Measurements from ENCODE around the gene PCSK4.

PCSK4 gene

GRCh38 chr19:1457892-1458291 is 32.3 kb downstream of the PCSK4 start:
- H3K36me3 ChIP-seq (ENCODE audit: control insufficient read depth in 2 of 2, insufficient read depth in 2 of 2, low read length in 2 of 2): no peaks in the 10 kb centered on the region
- H3K27ac ChIP-seq (ENCODE audit: low read length): no peak overlapping the region
- peaks cover 36 to 44% of the 10 kb centered on the region in 2 donors for H3K27me3 ChIP-seq (ENCODE audit: control insufficient read depth in 1 of 2, insufficient read depth in 2 of 2, low read length in 2 of 2)

GRCh38 chr19:1457031-1457739 is 33.0 kb downstream of the PCSK4 start:
- Histone ChIP-seq H3K4me1 (ENCODE audit: control insufficient read depth, insufficient read depth, low read length) (peaks cover 12% of the 10 kb centered on the region), H3K27ac (ENCODE audit: low read length) (no peak overlapping the region), H3K36me3 (ENCODE audit: control insufficient read depth in 2 of 2, insufficient read depth in 2 of 2, low read length in 2 of 2) (no peaks in the 10 kb centered on the region), H3K27me3 (ENCODE audit: control insufficient read depth in 1 of 2, insufficient read depth in 2 of 2, low read length in 2 of 2) (peaks cover 43 to 51% of the 10 kb centered on the region in 2 donors), H3K9me3 (ENCODE audit: control insufficient read depth in 2 of 2, low read length in 2 of 2) (no peaks in the 10 kb centered on the region), H3K4me3 (ENCODE audit: low read length in 2 of 2) (no peak overlapping the region), H3K9ac (ENCODE audit: low read length in 2 of 2) (no peak overlapping the region)

More at GRCh38 chr19:1457892-1458291, 32.3 kb downstream of the PCSK4 start:
- peaks cover 12% of the 10 kb centered on the region for H3K4me1 ChIP-seq (ENCODE audit: control insufficient read depth, insufficient read depth, low read length)
- no peaks in the 10 kb centered on the region for H3K9me3 ChIP-seq (ENCODE audit: control insufficient read depth in 2 of 2, low read length in 2 of 2)
- no peak overlapping the region for H3K4me3 ChIP-seq (ENCODE audit: low read length in 2 of 2)
- no peak overlapping the region for H3K9ac ChIP-seq (ENCODE audit: low read length in 2 of 2)

DNA sequence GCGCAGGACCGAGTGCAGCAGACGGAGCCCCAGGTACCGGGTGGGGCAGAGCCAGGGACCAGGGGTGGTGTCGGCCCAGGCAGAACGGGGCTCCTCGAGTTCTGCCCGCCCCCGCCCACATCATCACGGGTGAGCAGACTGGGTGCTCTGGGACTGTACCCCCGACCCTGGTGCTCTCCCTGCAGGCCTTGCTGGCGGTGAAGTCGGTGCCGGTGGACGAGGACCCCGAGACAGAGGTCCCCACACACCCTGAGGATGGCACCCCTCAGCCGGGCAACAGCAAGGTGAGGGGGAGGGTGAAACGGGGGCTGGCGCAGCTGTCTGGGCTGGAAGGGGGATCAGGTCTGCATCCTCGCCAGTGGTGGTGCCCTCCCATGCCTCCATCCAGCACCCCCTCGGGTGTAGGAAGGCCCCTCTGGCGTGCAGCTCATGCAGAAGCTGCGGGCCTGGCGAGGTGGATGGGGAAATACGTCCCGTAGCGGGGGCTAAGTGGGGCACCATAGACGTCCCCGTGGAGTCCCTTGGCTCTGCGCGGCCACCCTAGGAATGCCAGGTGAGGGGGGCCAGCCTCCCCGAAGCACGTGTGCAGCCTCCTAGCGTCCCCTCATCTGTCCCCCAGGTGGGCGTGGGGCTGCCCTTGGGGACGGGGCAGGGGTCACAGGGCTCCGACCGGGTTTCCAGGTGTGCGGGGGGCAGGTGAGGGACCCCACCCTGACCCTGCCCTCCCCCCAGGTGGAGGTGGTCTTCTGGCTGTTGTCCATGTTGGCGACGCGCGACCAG is 33.8 kb downstream of the PCSK4 start:
- Histone ChIP-seq H3K4me1 (ENCODE audit: control insufficient read depth, insufficient read depth, low read length) (peaks cover 12% of the 10 kb centered on the region), H3K4me3 (ENCODE audit: low read length in 2 of 2) (no peak overlapping the region), H3K27ac (ENCODE audit: low read length) (no peak overlapping the region), H3K9ac (ENCODE audit: low read length in 2 of 2) (no peak overlapping the region), H3K9me3 (ENCODE audit: control insufficient read depth in 2 of 2, low read length in 2 of 2) (no peaks in the 10 kb centered on the region), H3K27me3 (ENCODE audit: control insufficient read depth in 1 of 2, insufficient read depth in 2 of 2, low read length in 2 of 2) (peaks cover 49 to 60% of the 10 kb centered on the region in 2 donors), H3K36me3 (ENCODE audit: control insufficient read depth in 2 of 2, insufficient read depth in 2 of 2, low read length in 2 of 2) (no peaks in the 10 kb centered on the region)

- H3K27me3 ChIP-seq (ENCODE audit: control insufficient read depth in 1 of 2, insufficient read depth in 2 of 2, low read length in 2 of 2): peaks cover 57 to 67% of the 10 kb centered on the region in 2 donors
- H3K36me3 ChIP-seq (ENCODE audit: control insufficient read depth in 2 of 2, insufficient read depth in 2 of 2, low read length in 2 of 2): no peaks in the 10 kb centered on the region
- H3K9me3 ChIP-seq (ENCODE audit: control insufficient read depth in 2 of 2, low read length in 2 of 2): no peaks in the 10 kb centered on the region
Observed at GRCh38 chr19:1455336-1456120, 34.6 kb downstream of the PCSK4 start.

DNA sequence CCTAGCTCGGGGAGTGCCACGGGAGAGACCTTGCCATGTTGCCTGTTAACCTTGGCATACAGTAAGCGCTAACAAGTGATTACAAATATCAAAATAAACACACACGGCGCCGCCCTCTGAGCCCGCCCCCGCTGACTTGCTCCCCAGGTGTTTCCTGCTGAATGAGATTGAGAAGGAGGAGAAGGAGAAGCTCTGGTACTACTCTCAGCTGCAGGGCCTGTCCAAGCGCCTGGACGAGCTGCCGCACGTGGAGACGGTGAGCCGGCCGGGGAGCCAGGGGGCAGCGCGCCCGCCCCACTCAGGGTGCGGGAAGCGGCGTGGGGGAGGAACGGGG is 35.2 kb downstream of the PCSK4 start:
- no peaks in the 10 kb centered on the region for H3K36me3 ChIP-seq (ENCODE audit: control insufficient read depth in 2 of 2, insufficient read depth in 2 of 2, low read length in 2 of 2)
- peaks cover 61 to 73% of the 10 kb centered on the region in 2 donors for H3K27me3 ChIP-seq (ENCODE audit: control insufficient read depth in 1 of 2, insufficient read depth in 2 of 2, low read length in 2 of 2)
- H3K4me1 ChIP-seq (ENCODE audit: control insufficient read depth, insufficient read depth, low read length): peaks cover 12% of the 10 kb centered on the region
- no peak overlapping the region for H3K4me3 ChIP-seq (ENCODE audit: low read length in 2 of 2)
- no peak overlapping the region for H3K27ac ChIP-seq (ENCODE audit: low read length)
- no peaks in the 10 kb centered on the region for H3K9me3 ChIP-seq (ENCODE audit: control insufficient read depth in 2 of 2, low read length in 2 of 2)
- no peak overlapping the region for H3K9ac ChIP-seq (ENCODE audit: low read length in 2 of 2)

More at GRCh38 chr19:1455336-1456120, 34.6 kb downstream of the PCSK4 start:
- H3K9ac ChIP-seq (ENCODE audit: low read length in 2 of 2): no peak overlapping the region
- no peak overlapping the region for H3K27ac ChIP-seq (ENCODE audit: low read length)
- H3K4me1 ChIP-seq (ENCODE audit: control insufficient read depth, insufficient read depth, low read length): peaks cover 12% of the 10 kb centered on the region
- no peak overlapping the region for H3K4me3 ChIP-seq (ENCODE audit: low read length in 2 of 2)

- Histone ChIP-seq H3K4me3 (ENCODE audit: low read length in 2 of 2) (no peak overlapping the region), H3K36me3 (ENCODE audit: control insufficient read depth in 2 of 2, insufficient read depth in 2 of 2, low read length in 2 of 2) (no peaks in the 10 kb centered on the region), H3K27ac (ENCODE audit: low read length) (no peak overlapping the region), H3K4me1 (ENCODE audit: control insufficient read depth, insufficient read depth, low read length) (peaks cover 12% of the 10 kb centered on the region), H3K9me3 (ENCODE audit: control insufficient read depth in 2 of 2, low read length in 2 of 2) (no peaks in the 10 kb centered on the region), H3K27me3 (ENCODE audit: control insufficient read depth in 1 of 2, insufficient read depth in 2 of 2, low read length in 2 of 2) (peaks cover 69 to 85% of the 10 kb centered on the region in 2 donors), H3K9ac (ENCODE audit: low read length in 2 of 2) (no peak overlapping the region)
Observed at GRCh38 chr19:1453525-1454364, 36.4 kb downstream of the PCSK4 start.

DNA sequence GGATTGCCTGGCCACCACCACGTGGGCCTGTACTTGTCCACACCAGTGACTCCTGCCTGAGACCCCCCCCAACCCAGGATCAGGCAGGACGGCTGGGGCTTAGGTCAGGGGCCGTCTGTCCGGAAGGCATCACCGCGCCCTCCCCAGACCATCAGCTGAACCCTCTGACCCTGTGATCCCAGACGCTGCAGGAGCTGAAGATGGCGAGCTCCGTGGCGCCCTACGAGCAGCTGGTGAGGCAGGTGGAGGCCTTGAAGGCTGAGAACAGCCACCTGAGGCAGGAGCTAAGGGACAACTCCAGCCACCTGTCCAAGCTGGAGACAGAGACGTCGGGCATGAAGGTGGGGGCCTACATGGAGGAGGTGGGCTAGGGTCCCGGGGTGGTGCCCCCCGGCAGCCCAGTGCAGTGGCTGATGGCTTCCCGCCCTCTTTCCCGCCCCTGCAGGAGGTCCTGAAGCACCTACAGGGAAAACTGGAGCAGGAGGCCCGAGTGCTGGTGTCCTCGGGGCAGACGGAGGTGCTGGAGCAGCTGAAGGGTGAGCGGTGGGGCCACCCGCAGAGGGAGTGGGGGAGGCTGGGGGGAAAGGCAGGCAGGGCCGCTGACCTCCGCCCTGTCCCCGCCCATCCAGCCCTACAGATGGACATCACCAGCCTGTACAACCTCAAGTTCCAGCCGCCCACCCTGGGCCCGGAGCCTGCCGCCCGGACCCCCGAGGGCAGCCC is 37.2 kb downstream of the PCSK4 start:
- no peak overlapping the region for H3K27ac ChIP-seq (ENCODE audit: low read length)
- H3K36me3 ChIP-seq (ENCODE audit: control insufficient read depth in 2 of 2, insufficient read depth in 2 of 2, low read length in 2 of 2): no peaks in the 10 kb centered on the region
- peaks cover 70 to 84% of the 10 kb centered on the region in 2 donors for H3K27me3 ChIP-seq (ENCODE audit: control insufficient read depth in 1 of 2, insufficient read depth in 2 of 2, low read length in 2 of 2)
- no peak overlapping the region for H3K4me3 ChIP-seq (ENCODE audit: low read length in 2 of 2)
- peaks cover 12% of the 10 kb centered on the region for H3K4me1 ChIP-seq (ENCODE audit: control insufficient read depth, insufficient read depth, low read length)
- no peak overlapping the region for H3K9ac ChIP-seq (ENCODE audit: low read length in 2 of 2)
- H3K9me3 ChIP-seq (ENCODE audit: control insufficient read depth in 2 of 2, low read length in 2 of 2): no peaks in the 10 kb centered on the region

- Histone ChIP-seq H3K27me3 (ENCODE audit: control insufficient read depth in 1 of 2, insufficient read depth in 2 of 2, low read length in 2 of 2) (peaks cover 71 to 86% of the 10 kb centered on the region in 2 donors), H3K36me3 (ENCODE audit: control insufficient read depth in 2 of 2, insufficient read depth in 2 of 2, low read length in 2 of 2) (no peaks in the 10 kb centered on the region), H3K4me1 (ENCODE audit: control insufficient read depth, insufficient read depth, low read length) (peaks cover 12% of the 10 kb centered on the region), H3K9me3 (ENCODE audit: control insufficient read depth in 2 of 2, low read length in 2 of 2) (no peaks in the 10 kb centered on the region), H3K9ac (ENCODE audit: low read length in 2 of 2) (no peak overlapping the region), H3K4me3 (ENCODE audit: low read length in 2 of 2) (no peak overlapping the region), H3K27ac (ENCODE audit: low read length) (no peak overlapping the region)
Observed at GRCh38 chr19:1451916-1452801, 38.0 kb downstream of the PCSK4 start.
